ENCODE measurements around the gene CDHR2.

CDHR2 gene

GRCh38 chr5:176548967-176549444, at the start of gene CDHR2:
Gene CDHR2, plus strand, starts transcription at chr5:176549342. Its CDS starts 16,011 bp downstream, at chr5:176565353.
- no peak for DNase-seq

GRCh38 chr5:176500511-176500910, 48.6 kb upstream of the CDHR2 start:
- no peak for DNase-seq

- no peak for DNase-seq
Observed at GRCh38 chr5:176501333-176501732, 47.8 kb upstream of the CDHR2 start.

- DNase-seq, result no peak
Observed at GRCh38 chr5:176503496-176503895, 45.6 kb upstream of the CDHR2 start.

- no peak for DNase-seq
Observed at GRCh38 chr5:176507911-176508310, 41.2 kb upstream of the CDHR2 start.

- no peak for DNase-seq
Observed at GRCh38 chr5:176508603-176509002, 40.5 kb upstream of the CDHR2 start.

GRCh38 chr5:176513788-176514187, 35.4 kb upstream of the CDHR2 start:
- DNase-seq, result no peak

GRCh38 chr5:176514244-176514950, 34.7 kb upstream of the CDHR2 start:
- DNase-seq, result no peak

- DNase-seq, result no peak
Observed at GRCh38 chr5:176515396-176515795, 33.7 kb upstream of the CDHR2 start.

- no peak for DNase-seq
Observed at GRCh38 chr5:176517053-176517661, 32.0 kb upstream of the CDHR2 start.

- no peak for DNase-seq
Observed at GRCh38 chr5:176519810-176520720, 29.1 kb upstream of the CDHR2 start.

GRCh38 chr5:176521286-176521685, 27.9 kb upstream of the CDHR2 start:
- no peak for DNase-seq

GRCh38 chr5:176521699-176522263, 27.4 kb upstream of the CDHR2 start:
- no peak for DNase-seq

GRCh38 chr5:176524138-176524537, 25.0 kb upstream of the CDHR2 start:
- no peak for DNase-seq

- no peak for DNase-seq
Observed at GRCh38 chr5:176524987-176525386, 24.2 kb upstream of the CDHR2 start.

GRCh38 chr5:176525677-176526076, 23.5 kb upstream of the CDHR2 start:
- no peak for DNase-seq

GRCh38 chr5:176526462-176526861, 22.7 kb upstream of the CDHR2 start:
- no peak for DNase-seq

- DNase-seq, result no peak
Observed at GRCh38 chr5:176527246-176528222, 21.6 kb upstream of the CDHR2 start.

GRCh38 chr5:176528301-176528700, 20.8 kb upstream of the CDHR2 start:
- no peak for DNase-seq

GRCh38 chr5:176528761-176529115, 20.4 kb upstream of the CDHR2 start:
- DNase-seq, result no peak

- no peak for DNase-seq
Observed at GRCh38 chr5:176529116-176529740, 19.9 kb upstream of the CDHR2 start.

Measured in CD4-positive, alpha-beta T cell treated with Interleukin-1 beta for 1 hour (primary cell).